ENCODE data around the gene CDK5RAP3. TPM values are rescaled to one million over a fixed set of nuclear protein-coding genes. Genes with fewer than 3 reads are reported as not detected.

CDK5RAP3 gene
- total RNA-seq, 1 donor from 2014 or later, result 251 TPM

DNA sequence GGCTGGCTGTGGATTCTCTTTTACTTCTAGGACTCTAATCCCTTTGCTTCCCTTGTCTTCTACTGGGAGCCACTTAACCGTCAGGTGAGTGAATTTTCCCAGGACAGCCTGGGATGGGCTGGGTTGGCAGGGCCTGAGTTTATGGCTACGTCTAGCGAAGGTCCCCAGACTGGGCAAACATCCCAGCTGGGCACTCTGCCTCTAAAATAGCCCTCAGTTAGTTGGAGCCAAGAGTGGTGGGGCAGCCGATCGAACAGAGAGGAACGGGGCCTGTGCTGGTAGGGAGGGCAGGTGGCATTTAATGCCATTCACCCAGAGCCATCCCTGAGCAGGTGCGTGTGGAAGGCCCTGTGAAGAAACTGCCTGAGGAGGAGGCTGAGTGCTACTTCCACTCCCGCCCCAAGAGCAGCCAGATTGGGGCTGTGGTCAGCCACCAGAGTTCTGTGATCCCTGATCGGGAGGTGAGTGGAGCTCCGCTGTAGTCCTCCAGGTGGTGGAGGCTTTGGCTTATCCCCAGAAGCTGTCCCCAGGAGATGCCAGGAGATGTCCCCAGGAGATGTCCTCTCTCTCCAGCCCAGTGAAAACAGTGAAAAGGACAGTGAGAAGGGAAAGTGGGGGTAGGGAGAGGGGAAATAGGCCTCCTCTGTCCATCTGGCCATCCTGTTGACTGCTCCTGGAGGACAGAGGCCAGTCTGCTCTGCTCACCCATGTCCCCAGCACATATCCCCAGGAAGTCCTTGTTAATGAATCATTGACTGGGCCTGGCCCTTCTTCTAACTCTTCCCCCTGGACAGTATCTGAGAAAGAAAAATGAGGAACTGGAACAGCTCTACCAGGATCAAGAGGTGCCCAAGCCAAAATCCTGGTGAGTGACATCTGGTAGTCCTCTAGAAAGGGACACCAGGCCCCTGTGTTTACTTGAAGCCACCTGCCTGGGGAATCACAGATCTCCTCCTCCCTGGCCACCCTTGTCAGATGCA lies 25.1 kb upstream of the CDK5RAP3 start:
- TF ChIP-seq, protein P1, sequence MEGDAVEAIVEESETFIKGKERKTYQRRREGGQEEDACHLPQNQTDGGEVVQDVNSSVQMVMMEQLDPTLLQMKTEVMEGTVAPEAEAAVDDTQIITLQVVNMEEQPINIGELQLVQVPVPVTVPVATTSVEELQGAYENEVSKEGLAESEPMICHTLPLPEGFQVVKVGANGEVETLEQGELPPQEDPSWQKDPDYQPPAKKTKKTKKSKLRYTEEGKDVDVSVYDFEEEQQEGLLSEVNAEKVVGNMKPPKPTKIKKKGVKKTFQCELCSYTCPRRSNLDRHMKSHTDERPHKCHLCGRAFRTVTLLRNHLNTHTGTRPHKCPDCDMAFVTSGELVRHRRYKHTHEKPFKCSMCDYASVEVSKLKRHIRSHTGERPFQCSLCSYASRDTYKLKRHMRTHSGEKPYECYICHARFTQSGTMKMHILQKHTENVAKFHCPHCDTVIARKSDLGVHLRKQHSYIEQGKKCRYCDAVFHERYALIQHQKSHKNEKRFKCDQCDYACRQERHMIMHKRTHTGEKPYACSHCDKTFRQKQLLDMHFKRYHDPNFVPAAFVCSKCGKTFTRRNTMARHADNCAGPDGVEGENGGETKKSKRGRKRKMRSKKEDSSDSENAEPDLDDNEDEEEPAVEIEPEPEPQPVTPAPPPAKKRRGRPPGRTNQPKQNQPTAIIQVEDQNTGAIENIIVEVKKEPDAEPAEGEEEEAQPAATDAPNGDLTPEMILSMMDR (IDR thresholded peaks at IDR 0.05; ENCODE audit: unreplicated experiment), result no peak

DNA sequence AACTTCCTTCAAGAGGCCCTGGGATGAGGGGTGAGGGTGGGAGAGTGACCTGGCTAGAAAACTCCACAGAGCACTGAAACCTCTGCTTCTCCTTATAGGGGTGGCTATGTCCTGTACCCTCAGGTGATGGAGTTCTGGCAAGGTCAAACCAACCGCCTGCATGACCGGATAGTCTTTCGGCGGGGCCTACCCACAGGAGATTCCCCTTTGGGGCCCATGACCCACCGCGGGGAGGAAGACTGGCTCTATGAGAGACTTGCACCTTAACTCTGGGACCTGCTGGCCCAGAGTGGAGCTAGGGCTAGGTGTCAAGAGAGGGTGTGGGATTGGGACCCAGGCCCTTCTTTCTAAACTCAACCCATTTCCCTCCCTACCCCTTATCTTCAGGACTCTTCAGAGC lies 24.4 kb upstream of the CDK5RAP3 start:
- no peaks in the 10 kb centered on the region for H3K36me3 Mint-ChIP-seq

More for the DNA sequence above, 25.1 kb upstream of the CDK5RAP3 start:
- no peak overlapping the region for H3K4me3 Mint-ChIP-seq
- H3K27me3 Mint-ChIP-seq (ENCODE audit: low read depth), result no peaks in the 10 kb centered on the region
- no peaks in the 10 kb centered on the region for H3K9me3 Mint-ChIP-seq
- H3K36me3 Mint-ChIP-seq, result no peaks in the 10 kb centered on the region
- peaks cover 23% of the 10 kb centered on the region for H3K4me1 Mint-ChIP-seq
- H3K27ac Mint-ChIP-seq, result no peak overlapping the region
- no peak for DNase-seq (ENCODE audit: low spot score in 2 of 2, unreplicated experiment in 2 of 2)

DNA sequence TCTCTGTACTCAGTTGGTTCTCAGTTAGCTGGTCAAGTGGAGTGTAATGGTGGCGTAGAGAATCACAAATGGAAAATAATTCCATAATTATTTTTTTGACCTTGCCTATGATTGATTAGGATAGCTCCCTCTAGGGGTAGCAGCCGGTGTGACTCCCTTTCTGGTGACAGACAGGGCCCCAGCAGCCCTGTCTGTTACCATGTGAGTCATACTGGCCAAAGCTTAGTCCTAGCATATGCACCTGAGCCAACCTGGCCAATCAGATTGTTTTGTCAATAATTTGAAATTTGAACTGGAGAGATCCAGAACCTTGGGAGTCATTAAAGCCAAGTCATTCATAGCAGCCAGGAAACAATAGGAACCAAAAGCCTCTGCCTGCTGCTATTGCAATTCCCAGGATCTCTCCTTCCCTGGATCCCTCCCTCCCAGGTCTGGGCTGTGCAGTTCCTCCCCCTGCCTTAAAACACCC lies 23.9 kb upstream of the CDK5RAP3 start:
- Mint-ChIP-seq H3K4me3 (no peak overlapping the region), H3K4me1 (peaks cover 16% of the 10 kb centered on the region), H3K27ac (no peak overlapping the region), H3K9me3 (no peaks in the 10 kb centered on the region), H3K36me3 (no peaks in the 10 kb centered on the region), H3K27me3 (ENCODE audit: low read depth) (no peaks in the 10 kb centered on the region)
- peak in 1 of 2 experiments; percentile 64 for DNase-seq (ENCODE audit: low spot score in 2 of 2, unreplicated experiment in 2 of 2)
- TF ChIP-seq, protein P1 (IDR thresholded peaks at IDR 0.05; ENCODE audit: unreplicated experiment), result peak; percentile 68

More for the DNA sequence above, 24.4 kb upstream of the CDK5RAP3 start:
- TF ChIP-seq, protein P1 (IDR thresholded peaks at IDR 0.05; ENCODE audit: unreplicated experiment), result no peak
- no peak for DNase-seq (ENCODE audit: low spot score in 2 of 2, unreplicated experiment in 2 of 2)
- H3K27me3 Mint-ChIP-seq (ENCODE audit: low read depth), result no peaks in the 10 kb centered on the region
- no peaks in the 10 kb centered on the region for H3K9me3 Mint-ChIP-seq
- no peak overlapping the region for H3K27ac Mint-ChIP-seq
- H3K4me3 Mint-ChIP-seq, result no peak overlapping the region
- peaks cover 18% of the 10 kb centered on the region for H3K4me1 Mint-ChIP-seq

DNA sequence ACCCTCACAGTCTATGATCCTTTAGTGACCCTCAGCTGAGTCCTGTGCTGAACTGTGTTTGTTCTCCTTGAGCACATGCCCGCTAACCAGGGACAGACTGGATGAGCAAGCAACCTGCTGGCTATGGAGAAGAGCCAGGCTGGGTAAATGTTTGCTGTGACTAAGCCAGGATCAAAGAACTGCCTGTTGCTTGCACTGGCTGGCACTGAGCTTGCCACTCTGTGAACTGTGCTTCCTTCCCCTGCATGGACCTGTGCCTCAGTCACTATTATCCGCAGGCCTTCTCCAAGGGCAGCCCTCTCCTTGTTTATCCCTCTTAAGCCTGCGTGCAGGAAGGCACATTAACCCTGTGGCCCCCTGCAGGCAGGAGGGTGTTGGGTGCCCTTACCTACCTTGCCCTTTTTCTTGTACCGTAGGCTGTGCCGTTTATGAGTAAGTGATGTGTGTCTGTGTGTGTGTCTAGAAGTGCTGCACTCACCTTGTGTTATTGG lies 22.2 kb upstream of the CDK5RAP3 start:
- TF ChIP-seq, protein P1 (IDR thresholded peaks at IDR 0.05; ENCODE audit: unreplicated experiment), result no peak
- H3K4me3 Mint-ChIP-seq, result no peak overlapping the region

DNA sequence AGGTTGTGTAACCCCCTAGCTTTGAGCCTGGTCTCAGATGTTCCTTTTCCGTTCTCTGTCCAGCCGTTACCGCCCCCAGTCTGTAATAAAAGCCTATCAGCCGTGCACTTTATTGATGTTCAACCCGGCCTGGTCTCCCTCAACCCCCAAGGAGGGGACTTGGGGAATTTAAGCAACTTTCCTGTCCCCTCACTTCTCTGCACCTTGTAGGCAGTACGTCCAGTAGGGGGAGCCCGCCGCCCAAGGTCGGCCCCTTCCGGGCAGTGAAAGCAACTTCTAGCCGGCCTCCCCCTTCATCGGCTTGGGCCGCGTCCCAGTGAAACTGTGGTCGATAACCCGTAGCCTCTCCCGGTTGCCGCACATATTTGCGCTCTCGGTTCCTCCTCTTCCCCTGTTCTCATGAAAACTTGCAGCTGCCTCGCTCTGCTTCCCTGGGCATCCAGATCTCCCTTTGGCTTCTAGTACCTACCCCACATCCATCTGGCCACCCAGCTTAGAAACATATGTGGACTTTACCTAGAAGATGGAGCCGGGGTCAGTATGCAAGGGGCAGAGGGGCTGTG lies 21.6 kb upstream of the CDK5RAP3 start:
- H3K36me3 Mint-ChIP-seq, result no peaks in the 10 kb centered on the region
- TF ChIP-seq, protein P1 (IDR thresholded peaks at IDR 0.05; ENCODE audit: unreplicated experiment), result peak; percentile 81
- H3K9me3 Mint-ChIP-seq, result no peaks in the 10 kb centered on the region
- peaks cover 18% of the 10 kb centered on the region for H3K4me1 Mint-ChIP-seq
- peak; percentile 81 to 93 for DNase-seq (ENCODE audit: low spot score in 2 of 2, unreplicated experiment in 2 of 2)
- H3K27ac Mint-ChIP-seq, result peak overlapping the region; percentile 44
- no peaks in the 10 kb centered on the region for H3K27me3 Mint-ChIP-seq (ENCODE audit: low read depth)
- H3K4me3 Mint-ChIP-seq, result peak overlapping the region; percentile 40

More for the DNA sequence above, 22.2 kb upstream of the CDK5RAP3 start:
- Mint-ChIP-seq H3K27me3 (ENCODE audit: low read depth) (no peaks in the 10 kb centered on the region), H3K27ac (no peak overlapping the region), H3K36me3 (no peaks in the 10 kb centered on the region), H3K9me3 (no peaks in the 10 kb centered on the region), H3K4me1 (peaks cover 15% of the 10 kb centered on the region)
- DNase-seq (ENCODE audit: low spot score in 2 of 2, unreplicated experiment in 2 of 2), result no peak

Data from mesothelial cell of epicardium (in vitro differentiated cells).